ENCODE data around the gene LRRC30. TPM values are rescaled to one million over a fixed set of nuclear protein-coding genes. Genes with fewer than 3 reads are reported as not detected.

The LRRC30 gene
- total RNA-seq = not detected in 2 replicates

DNA sequence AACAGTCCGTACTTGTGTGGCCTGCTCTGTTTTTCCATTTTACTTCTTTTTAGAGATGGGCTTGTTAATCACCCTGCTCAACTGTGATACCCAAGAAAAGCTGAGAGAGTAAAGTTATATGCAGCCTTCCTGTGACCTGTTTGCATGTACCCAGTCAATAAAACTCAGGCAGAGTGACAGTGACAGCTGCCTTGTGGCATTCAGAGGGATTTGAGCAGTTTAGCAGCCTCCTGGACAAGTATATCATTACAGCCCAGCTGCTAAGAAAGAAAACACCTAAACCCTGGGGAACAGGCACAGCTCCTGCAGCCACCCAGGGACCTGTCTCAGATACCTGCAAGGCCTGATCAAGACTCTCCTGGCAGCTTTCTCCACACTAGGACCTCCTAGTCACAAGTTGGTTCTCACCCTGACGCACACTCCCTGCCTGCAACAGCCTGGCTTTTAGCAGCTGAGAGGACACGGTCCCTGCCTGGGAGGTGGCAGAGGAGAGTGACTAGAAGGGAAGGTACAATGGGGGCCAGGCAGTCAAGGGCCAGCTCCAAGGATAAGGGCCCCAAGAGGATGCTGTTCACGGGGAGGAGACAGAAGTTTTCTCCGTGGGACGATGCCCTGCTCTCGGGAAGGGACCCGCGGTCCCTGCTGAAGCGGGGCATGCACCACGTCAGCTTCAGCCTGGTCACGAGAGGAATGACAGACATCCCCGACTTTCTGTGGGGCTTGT is at the start of gene LRRC30:
TSS of gene LRRC30 (plus strand) at position 464 of the 724 bp plus-strand sequence. CDS start at position 514, 50 bp downstream.

Other genes with a start within 250 kb of the LRRC30 start
- 67.1 and 184 TPM in 2 replicates for gene LAMA1, start 113.3 kb upstream of the LRRC30 start, total RNA-seq